Glutamatergic neuron (in vitro differentiated cells): ENCODE measurements around the gene TMEM81. TPM values are rescaled to one million over a fixed set of nuclear protein-coding genes. Genes with fewer than 3 reads are reported as not detected.

ENCODE experiments used
- DNase-seq: peaks from one replicate; pipeline ENCODE4 v3.0.0; 2022
- H3K27ac Mint-ChIP-seq: one replicate; pipeline ENCODE4 v1.8.0; 2020; ENCODE audit warnings: mild to moderate bottlenecking, mixed read lengths, inconsistent platforms; ENCODE audit not compliant: unreplicated experiment
- H3K27me3 Mint-ChIP-seq: one replicate; pipeline ENCODE4 v1.8.0; 2020; ENCODE audit warnings: mild to moderate bottlenecking, moderate library complexity, mixed read lengths, inconsistent platforms; ENCODE audit not compliant: unreplicated experiment
- H3K36me3 Mint-ChIP-seq: one replicate; pipeline ENCODE4 v1.8.0; 2020; ENCODE audit warnings: mild to moderate bottlenecking, mixed read lengths, inconsistent platforms; ENCODE audit not compliant: unreplicated experiment
- H3K4me1 Mint-ChIP-seq: one replicate; pipeline ENCODE4 v1.8.0; 2020; ENCODE audit warnings: mild to moderate bottlenecking, low read depth, mixed read lengths, inconsistent platforms; ENCODE audit not compliant: unreplicated experiment
- H3K4me3 Mint-ChIP-seq: one replicate; pipeline ENCODE4 v1.8.0; 2020; ENCODE audit warnings: mild to moderate bottlenecking, mixed read lengths, inconsistent platforms; ENCODE audit not compliant: unreplicated experiment
- H3K9me3 Mint-ChIP-seq: one replicate; pipeline ENCODE4 v1.8.0; 2020; ENCODE audit warnings: mild to moderate bottlenecking, moderate library complexity, mixed read lengths, inconsistent platforms; ENCODE audit not compliant: unreplicated experiment
- CTCF ChIP-seq: fragments of 200-600 bp; sonication (generic); IDR thresholded peaks from one replicate; pipeline ENCODE4 v1.5.0; 2021; ENCODE audit not compliant: partially characterized antibody, unreplicated experiment
- total RNA-seq: library from RNA; stranded (reverse); fragmentation: NEBNext Ultra II Directional; extraction: Animal tissue kit (Norgen Biotek cat#: 25700); gene quantifications from one replicate; pipeline ENCODE4 v1.2.1, GENCODE V29; 2021; ENCODE audit not compliant: unreplicated experiment

Gene TMEM81
- total RNA-seq, 1 donor from 2014 or later: 9.3 TPM

- TF ChIP-seq CTCF: no peak
- Mint-ChIP-seq H3K36me3 (no peaks in the 10 kb centered on the region), H3K9me3 (peaks cover 4% of the 10 kb centered on the region), H3K27ac (peak within 1 kb of the TSS; percentile 56), H3K27me3 (peaks cover 26% of the 10 kb centered on the region), H3K4me1 (peaks cover 49% of the 10 kb centered on the region), H3K4me3 (peak within 1 kb of the TSS; percentile 89)
- DNase-seq: peak; percentile 72
Observed at GRCh38 chr1:205042911-205043806, 41.1 kb downstream of the TMEM81 start, which contains the start of gene CNTN2. TSS of gene CNTN2 (plus strand) at chr1:205043212. CDS start at chr1:205053186, 9,974 bp downstream.

- no peaks in the 10 kb centered on the region for H3K36me3 Mint-ChIP-seq
- peak; percentile 54 for DNase-seq
- TF ChIP-seq CTCF: no peak
- H3K27ac Mint-ChIP-seq: peak overlapping the region; percentile 56
- H3K4me1 Mint-ChIP-seq: peaks cover 42% of the 10 kb centered on the region
- peaks cover 4% of the 10 kb centered on the region for H3K9me3 Mint-ChIP-seq
- H3K27me3 Mint-ChIP-seq: peaks cover 26% of the 10 kb centered on the region
- H3K4me3 Mint-ChIP-seq: peak overlapping the region; percentile 59
Observed at GRCh38 chr1:205041998-205042910, 42.0 kb downstream of the TMEM81 start.

- Mint-ChIP-seq H3K36me3 (no peaks in the 10 kb centered on the region), H3K27me3 (peaks cover 30% of the 10 kb centered on the region), H3K4me1 (peaks cover 37% of the 10 kb centered on the region), H3K4me3 (peak overlapping the region; percentile 10), H3K9me3 (peaks cover 4% of the 10 kb centered on the region), H3K27ac (peak overlapping the region; percentile 56)
- DNase-seq: no peak
- TF ChIP-seq CTCF: no peak
Observed at GRCh38 chr1:205041001-205041715, 43.1 kb downstream of the TMEM81 start.

- H3K27ac Mint-ChIP-seq: no peak overlapping the region
- peaks cover 23% of the 10 kb centered on the region for H3K27me3 Mint-ChIP-seq
- H3K36me3 Mint-ChIP-seq: no peaks in the 10 kb centered on the region
- no peak for TF ChIP-seq CTCF
- peaks cover 39% of the 10 kb centered on the region for H3K4me1 Mint-ChIP-seq
- H3K4me3 Mint-ChIP-seq: no peak overlapping the region
- H3K9me3 Mint-ChIP-seq: peaks cover 3% of the 10 kb centered on the region
- no peak for DNase-seq
Observed at GRCh38 chr1:205038132-205038786, 46.0 kb downstream of the TMEM81 start.
